HS-27A (cell line): ENCODE results near the gene ENPP5.
"Not testable (repeated sequence)": the region's sequence is repeated elsewhere in the genome, so short reads cannot be mapped to it uniquely, and the experiment has no call there.

Source experiments
- DNase-seq: peaks from one replicate; pipeline ENCODE4 v3.0.0-alpha.2; 2012; ENCODE audit warnings: low read depth, missing footprints

Gene ENPP5

DNA sequence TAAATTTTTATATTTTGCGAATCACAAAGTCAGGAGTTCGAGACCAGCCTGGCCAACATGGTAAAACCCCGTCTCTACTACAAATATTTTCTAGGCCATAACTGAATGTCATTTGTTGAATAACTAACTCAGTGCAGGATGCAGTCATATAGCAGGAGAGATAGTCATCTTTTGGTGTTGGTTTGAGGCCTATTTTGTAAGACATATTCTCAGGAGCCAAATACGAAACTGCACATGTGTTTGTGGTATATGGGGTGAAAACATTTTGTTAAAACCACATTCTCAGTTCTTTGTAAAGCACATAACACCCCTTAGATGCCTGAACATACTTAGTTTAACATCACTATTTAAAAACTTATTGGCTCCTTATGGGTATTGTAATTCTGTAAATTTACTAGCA lies 4.7 kb upstream of the ENPP5 start:
- no peak for DNase-seq

GRCh38 chr6:46174904-46175303 lies 4.1 kb upstream of the ENPP5 start:
- no peak for DNase-seq

DNA sequence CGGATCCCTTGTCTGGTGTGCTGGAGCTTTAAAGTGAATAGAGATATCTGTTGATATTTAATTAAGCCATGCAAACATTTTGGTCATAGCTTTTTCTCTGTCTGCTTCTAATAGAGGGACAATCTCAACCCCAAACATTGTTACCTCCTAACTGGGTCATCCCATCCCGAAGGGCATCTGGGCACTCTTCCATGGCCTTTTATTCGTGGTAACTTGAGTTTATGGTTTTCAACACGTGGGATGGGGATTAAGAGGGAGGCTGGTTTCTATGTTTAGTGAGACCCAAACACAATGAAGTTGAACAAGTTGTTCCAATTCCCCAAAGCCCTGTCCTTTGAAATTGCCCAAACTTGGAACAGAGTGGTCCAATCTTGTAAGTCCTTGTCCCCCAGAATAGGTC lies 1.4 kb upstream of the ENPP5 start:
- DNase-seq: no peak

GRCh38 chr6:46160102-46160501 lies 10.7 kb downstream of the ENPP5 start:
- DNase-seq: no peak

GRCh38 chr6:46159229-46159628 lies 11.6 kb downstream of the ENPP5 start:
- DNase-seq: no peak

GRCh38 chr6:46156701-46157100 lies 14.1 kb downstream of the ENPP5 start:
- no peak for DNase-seq

GRCh38 chr6:46149066-46149465 lies 21.7 kb downstream of the ENPP5 start:
- DNase-seq: not testable (repeated sequence)

DNA sequence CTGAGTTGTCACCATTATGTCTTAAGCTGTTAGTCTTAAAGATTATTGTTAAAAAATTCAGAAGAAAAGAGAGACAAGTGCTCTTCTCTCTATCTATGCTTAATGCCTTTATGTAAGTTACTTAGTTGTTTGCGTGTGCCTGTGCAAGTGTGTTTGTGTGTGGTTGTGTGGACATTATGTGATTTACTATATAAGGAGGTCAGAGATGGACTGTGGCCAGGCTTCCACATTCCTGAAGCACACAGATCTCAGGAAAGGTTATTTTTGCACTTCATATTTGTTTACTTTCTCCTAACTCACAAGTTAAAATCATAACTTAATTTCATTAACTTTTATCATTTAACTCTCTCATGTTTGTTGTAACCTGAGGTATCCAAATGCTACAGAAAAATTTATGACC lies 26.5 kb downstream of the ENPP5 start:
- no peak for DNase-seq

GRCh38 chr6:46138281-46138680 lies 32.5 kb downstream of the ENPP5 start:
- no peak for DNase-seq

DNA sequence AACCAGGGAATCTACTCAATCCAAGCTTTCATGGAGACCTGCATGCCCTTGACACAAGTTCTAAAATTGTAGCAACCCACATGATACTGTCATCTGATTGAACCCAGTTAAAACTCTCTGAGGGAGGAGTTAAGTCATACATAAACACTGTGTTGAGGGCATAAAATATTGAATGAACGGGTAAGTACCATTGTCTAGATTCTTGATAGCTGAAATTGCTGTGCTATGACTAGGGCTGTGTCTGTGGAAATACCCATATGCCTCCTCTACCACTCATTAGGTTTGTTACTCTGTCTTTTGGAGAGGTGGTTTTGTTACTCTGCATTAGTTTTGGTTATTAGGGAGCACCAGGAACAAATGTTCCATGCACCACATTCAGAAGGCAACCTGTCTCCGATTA lies 33.4 kb downstream of the ENPP5 start:
- no peak for DNase-seq

GRCh38 chr6:46136831-46137230 lies 33.9 kb downstream of the ENPP5 start:
- no peak for DNase-seq

DNA sequence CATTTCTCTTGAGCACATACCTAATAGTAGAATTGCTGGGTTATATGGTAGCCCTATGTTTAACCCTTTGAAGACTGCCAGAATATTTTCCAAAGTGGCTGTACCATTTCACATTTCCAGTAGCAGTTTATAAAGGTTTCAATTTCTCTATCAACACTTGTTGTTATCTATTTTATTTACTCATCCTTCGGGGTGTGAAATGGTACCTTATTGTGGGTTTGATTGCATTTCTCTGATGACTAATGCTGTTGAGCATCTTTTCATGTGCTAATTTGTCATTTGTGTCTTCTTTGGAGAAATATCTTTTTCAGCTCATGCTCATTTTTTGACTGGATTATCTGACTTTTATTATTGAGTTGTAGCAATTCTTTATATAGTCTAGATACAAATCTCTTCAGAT lies 35.6 kb downstream of the ENPP5 start:
- DNase-seq: no peak

GRCh38 chr6:46134216-46134615 lies 36.6 kb downstream of the ENPP5 start:
- DNase-seq: no peak

DNA sequence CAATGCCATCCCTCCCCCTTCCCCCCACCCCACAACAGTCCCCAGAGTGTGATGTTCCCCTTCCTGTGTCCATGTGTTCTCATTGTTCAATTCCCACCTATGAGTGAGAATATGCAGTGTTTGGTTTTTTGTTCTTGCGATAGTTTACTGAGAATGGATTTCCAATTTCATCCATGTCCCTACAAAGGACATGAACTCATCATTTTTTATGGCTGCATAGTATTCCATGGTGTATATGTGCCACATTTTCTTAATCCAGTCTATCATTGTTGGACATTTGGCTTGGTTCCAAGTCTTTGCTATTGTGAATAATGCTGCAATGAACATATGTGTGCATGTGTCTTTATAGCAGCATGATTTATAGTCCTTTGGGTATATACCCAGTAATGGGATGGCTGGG lies 39.5 kb downstream of the ENPP5 start:
- DNase-seq: not testable (repeated sequence)

DNA sequence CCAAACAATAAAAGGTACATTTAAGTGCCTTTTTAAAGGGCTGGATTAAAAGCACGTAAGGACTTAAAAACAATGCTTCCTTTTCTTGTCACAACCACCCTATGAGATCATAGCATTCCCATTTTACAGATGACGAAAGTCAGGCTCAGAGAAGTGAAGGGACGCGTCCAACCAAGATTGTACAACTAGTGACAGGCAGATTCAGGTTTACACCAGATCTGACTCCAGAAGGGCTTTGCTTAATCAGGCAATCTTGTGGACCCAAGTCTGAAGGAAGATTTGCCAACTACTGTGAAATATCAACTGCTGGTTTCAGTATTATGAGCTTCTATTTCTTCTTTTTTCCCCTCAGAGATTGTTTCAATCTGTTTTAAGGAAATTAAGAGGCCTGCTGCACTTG lies 40.1 kb downstream of the ENPP5 start:
- DNase-seq: no peak

DNA sequence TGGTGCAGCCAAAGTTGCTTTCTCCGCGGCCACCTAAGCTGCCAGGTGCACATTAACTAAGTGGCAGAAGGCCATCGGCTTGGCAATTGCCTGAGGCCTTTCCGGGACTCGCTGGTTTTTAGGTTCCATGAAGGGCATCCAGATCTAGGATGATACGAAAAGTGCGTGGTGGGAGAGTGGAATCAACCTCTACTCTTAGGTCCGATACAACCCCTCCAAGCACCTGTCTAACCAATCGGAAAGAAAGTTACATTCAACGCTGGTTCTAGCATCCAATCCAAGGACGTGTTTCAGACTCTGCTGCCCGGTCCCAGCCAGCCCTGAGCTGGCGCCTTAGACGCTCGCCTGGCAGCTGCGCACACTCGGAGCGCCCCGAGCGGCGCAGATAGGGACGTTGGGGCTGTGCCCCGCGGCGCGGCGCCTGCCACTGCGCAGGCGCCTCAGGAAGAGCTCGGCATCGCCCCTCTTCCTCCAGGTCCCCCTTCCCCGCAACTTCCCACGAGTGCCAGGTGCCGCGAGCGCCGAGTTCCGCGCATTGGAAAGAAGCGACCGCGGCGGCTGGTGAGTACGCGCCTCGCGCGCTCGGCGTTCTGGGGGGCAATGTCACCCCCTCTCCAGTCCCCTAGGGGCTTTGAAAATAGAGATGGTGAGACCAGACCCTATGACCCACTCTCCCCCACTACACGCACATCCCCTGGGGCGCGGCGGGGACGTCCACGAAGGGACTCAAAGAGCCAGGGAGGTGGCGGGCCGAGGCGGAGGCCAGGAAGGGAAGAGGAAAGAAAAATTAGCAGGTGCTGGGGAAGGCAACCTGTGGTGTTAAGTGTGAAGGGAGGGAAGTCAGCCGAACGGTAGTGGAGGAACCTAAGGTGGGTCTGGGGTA lies 40.9 kb downstream of the ENPP5 start, which contains the start of gene ENPP4:
Gene ENPP4 (plus strand): TSS at position 361 of the 883 bp plus-strand sequence. CDS start 9,595 bp downstream, outside the sequence.
- DNase-seq: no peak

GRCh38 chr6:46129291-46129628 lies 41.5 kb downstream of the ENPP5 start:
- no peak for DNase-seq

DNA sequence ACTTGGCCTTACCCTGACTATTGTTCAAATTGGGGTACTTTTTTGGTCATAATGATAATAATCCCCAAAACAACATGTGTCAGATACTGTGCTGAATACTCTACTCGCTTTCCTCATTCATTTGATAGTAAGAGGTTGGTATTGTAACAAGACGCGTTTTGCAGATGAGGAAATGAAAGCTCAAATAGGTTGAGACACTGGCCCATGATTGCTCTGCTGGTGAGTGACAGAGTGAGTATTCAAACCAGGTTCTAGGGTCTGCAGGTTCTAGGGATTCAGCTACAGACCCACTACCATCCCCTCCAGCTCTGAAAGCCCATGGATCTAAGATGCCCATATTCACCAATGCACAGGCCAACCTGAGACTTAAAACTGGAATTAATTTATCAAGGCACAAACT lies 42.3 kb downstream of the ENPP5 start:
- no peak for DNase-seq

- DNase-seq: not testable (repeated sequence)
These were observed 51.1 kb downstream of the ENPP5 start for GRCh38 chr6:46119679-46120078.

DNA sequence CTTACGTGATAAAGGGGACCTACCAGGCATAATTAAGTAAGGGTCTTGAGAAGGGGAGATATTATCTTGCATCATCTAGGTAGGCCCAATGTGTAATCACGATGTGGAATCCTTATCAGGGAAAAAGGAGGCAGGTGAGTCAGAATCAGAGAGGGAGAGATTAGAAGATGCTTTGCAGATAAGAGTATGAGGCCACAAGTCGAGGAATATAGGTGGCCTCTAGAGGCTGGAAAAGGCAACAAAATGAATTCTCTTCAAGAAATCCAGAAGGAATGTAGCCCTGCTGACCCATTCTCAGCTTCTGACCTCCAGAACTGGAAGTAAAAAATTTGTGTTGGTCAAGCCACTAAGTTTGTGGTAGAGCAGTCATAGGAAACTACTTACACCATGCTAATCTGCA lies 51.9 kb downstream of the ENPP5 start:
- DNase-seq: no peak

GRCh38 chr6:46118157-46118556 lies 52.6 kb downstream of the ENPP5 start:
- no peak for DNase-seq

GRCh38 chr6:46116289-46116688 lies 54.5 kb downstream of the ENPP5 start:
- DNase-seq: no peak

GRCh38 chr6:46115634-46116033 lies 55.1 kb downstream of the ENPP5 start:
- DNase-seq: no peak

DNA sequence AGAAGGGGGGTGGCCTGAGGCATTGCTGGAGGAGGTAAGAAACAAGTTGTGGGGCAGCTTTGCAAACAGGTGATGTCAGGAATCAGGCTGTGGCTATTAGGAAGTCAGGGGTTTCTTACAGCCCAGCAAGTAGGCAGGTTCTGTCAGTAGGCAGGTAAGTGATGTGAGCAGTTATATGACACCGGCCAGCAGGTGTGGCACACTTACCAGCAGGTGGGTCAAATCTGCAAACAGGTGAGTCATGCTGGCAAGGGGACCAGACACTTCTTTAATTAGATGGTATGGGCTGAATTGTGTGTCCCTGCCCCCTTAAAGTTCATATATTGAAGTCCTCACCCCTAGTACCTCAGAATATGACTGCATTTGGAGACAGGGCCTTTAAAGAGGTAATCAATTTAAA lies 57.4 kb downstream of the ENPP5 start:
- DNase-seq: no peak
